Forelimb muscle (tissue), 1 donor: ENCODE measurements around the gene MRPS2. TPM values are rescaled to one million over a fixed set of nuclear protein-coding genes. Genes with fewer than 3 reads are reported as not detected.

Experiments
- DNase-seq: peaks from one replicate; pipeline ENCODE4 v3.0.0-alpha.2; 2013; ENCODE audit warnings: low read depth
- polyA plus RNA-seq: library from polyadenylated mRNA; unstranded; fragments of 120-200 nt; gene quantifications from one replicate; pipeline ENCODE4 v1.2.1, GENCODE V29; 2013; ENCODE audit not compliant: insufficient read length

The MRPS2 gene
- polyA plus RNA-seq, 1 donor, result 32.5 TPM

DNA sequence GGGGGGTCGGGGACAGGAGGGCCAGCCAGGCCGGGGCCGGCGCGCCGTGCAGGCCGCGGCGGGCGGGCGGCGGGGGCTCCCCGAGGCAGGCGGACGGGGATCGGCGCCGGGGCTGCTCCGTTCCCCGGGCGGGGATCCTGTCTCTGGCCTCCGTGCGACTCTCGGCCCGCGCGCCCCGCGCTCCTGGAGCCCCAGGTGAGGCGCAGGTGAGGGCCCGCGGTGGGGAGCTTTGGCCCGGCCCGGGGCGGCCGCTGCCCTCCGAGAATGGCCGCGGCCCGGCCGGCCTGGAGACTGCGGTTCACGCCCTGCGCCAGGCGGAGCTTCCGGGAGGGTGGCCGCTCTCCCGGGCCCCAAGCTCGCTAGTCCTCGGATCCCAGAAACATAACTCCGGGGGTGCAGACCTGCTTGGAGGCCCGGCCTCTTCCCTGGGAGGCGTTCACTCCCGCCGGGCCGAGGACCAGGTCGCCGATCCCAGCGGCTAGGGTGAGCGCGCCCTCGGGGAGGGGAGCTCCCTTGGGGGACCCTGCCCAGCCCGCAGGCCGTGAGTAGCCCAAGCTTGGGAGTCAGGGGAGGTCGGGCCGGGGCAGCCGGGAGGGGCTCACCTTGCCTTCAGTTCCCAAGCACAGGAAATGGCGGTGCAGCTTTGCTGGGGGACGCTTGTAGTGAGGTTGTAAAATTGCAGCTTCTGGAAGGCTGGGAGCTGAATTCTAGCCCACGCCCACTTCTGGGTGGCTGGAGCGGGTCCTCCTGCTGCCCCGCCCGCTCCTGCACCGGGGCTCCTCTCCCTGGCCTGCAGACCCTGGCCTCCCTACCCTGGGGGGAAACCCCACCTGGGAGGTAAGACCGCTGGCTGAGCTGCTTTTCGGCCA lies 20.2 kb upstream of the MRPS2 start:
- DNase-seq, result no peak

DNA sequence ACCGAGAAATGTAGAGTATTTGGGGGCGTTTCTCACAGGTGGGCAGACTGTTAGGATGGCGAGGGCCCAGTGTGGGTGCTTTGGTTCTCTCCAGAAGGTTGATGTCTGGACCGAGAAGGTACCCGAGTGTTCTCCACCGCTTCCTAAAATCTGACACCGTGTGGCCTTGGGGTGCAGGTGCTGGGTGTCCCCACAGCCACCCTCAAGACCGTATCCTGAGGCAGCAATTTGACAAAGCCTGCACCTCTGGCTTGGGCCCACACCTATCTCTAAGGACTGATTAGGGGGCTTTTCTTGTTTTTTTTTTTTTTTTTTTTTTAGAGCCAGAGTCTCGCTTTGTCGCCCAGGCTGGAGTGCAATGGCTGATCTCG lies 19.6 kb upstream of the MRPS2 start:
- no peak for DNase-seq

DNA sequence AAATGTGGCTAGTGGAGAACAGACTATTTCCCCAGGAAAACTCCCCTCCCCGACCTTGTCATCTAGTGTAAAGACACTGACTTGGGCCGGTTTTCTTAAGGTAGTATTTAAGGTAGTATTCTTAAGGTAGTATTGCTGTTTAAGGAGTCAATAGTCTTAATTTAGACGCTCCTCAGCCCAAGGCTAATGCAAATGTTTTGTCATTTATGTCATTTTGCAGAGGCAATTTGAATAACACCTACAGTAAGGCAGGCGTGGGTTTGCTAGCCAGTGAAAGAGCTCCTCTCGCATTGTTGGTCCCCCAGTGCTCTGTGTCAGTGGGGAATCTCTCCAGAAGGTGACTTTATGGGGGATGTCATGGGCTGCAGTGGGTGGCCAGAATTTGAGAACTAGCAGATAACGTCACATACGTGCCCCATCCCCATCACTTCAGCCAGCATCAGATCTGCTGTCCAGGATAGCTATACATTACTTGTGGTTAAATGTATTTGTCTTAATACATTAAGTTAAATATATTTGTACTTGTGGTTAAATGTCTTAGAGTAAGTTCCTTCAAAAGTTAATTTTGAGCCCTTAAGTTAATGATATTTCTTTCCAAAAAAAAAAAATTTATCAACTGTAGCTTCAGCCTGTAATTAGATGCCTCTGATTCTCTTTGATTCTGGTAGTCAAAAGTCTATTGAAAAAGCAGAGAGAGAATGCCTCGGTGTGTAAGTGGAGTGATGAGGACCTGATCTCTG lies 18.3 kb upstream of the MRPS2 start:
- no peak for DNase-seq

- DNase-seq, result no peak
These were observed 15.8 kb upstream of the MRPS2 start for GRCh38 chr9:135484460-135485277.

- DNase-seq, result no peak
These were observed 15.1 kb upstream of the MRPS2 start for GRCh38 chr9:135485385-135485784.

DNA sequence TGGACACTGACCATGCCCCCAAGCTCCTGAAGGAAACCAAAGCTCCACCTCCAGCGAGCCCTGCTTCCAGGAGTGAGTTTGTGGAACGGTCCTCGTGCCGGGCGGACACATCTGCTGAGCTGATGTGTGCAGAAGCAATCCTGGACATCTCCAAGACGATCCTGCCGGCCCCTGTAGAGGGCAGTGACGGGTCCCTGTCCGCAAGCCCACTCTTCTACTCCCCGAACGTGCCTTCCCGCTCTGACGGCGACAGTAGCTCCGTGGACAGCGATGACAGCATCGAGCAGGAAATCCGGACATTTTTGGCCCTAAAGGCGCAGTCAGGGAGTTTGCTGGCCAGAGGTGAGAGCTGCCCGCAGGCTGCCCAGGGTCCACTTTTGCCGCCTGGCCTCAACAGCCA lies 14.7 kb upstream of the MRPS2 start:
- no peak for DNase-seq

GRCh38 chr9:135486267-135487065 lies 14.0 kb upstream of the MRPS2 start:
- no peak for DNase-seq

DNA sequence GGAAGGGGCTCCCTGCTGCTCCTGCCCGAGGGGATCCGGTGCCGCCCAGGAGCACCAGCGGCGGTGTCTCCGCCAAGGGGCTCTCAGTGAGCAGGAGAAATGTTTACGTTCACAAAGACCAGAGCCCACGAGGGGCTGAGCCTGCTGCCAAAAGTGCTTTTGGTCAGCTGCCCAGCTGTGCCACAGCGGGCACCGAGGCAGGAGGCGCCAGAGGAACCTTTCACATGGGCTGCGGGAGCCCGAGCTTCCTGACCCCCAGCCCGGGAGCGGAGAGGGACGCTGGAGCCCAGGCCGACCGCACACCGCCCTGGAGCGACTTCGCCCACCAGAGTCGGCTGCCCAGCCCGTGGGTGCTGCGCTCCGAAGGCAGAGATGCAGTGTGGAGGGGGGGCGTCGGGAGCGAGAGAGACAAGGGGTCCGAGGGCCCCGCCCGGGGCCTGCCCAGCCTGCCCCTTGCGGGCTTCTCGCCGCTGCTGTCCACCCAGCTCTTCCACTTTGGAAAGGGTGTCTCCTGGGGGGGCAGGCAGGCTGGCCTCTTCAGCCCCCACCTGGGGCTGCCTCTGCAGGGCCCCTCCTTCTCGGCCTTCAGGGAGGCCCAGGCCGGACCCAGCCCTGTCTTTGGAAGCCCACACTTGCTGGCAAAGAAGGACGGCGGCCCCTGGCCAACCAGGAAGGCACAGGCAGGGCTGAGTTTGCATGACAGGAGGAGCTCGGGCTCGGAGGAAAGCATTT lies 13.0 kb upstream of the MRPS2 start:
- DNase-seq, result no peak

DNA sequence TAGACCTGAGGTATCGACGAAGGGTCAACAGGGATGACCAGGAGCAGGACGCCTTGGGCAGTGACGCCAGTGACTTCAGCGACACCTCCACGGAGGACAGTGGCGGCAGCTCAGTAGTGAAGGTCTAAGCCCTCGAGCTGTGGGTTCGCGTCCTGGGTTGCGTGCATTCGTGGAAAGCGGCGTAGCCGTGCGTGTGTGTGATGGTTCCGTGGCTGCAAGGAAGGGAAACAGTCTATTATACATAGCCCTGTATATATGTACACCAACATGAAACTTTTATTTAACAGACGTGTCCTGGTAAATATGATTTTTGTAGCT lies 12.5 kb upstream of the MRPS2 start:
- DNase-seq, result no peak

DNA sequence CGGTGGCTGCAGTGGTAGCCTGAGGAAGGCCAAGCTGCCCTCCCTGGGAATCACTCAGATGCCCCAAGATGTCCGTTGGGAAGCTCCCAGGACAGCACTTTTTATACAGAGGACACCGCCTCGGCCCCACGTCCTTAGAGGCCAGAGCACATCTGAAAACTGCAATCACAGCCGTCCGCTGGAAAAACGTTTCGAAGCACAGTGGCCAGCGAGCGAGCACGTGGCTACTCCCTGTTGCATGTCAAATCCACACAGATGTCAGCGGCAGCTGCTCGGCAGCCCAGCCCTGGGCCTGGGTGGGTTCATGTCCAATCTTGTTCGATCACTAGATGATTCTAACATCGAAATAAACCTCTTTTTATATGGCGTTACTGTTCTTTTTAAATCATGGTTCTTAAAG lies 12.0 kb upstream of the MRPS2 start:
- no peak for DNase-seq

- DNase-seq, result no peak
These were observed 11.1 kb upstream of the MRPS2 start for GRCh38 chr9:135489188-135489906.

- DNase-seq, result no peak
These were observed 10.2 kb upstream of the MRPS2 start for GRCh38 chr9:135490166-135490870.

DNA sequence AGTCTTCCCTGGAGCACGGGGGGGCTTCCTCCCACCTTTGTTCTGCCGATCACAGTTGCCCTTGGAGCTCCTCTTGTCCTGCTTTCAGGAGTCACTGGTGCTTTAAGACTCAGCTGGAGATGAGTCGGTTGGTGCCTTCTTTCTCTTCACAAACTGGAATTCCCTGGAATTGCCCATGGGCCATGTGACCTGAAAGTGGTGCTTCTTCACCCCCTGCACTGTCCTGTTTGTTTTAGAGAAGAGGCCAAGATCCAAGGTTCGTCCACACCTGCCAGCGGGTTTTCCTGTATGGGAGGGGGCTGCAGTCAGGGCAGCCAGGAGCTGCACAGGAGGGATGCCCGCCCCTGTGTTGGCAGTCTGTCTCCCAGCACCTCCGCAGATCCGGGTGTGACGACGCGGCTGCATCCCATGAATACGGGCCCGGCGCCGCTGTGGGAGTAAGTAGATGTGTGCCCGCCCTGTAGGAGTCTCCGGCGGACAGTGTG lies 9.5 kb upstream of the MRPS2 start:
- no peak for DNase-seq

- DNase-seq, result no peak
These were observed 8.7 kb upstream of the MRPS2 start for GRCh38 chr9:135491764-135492163.

GRCh38 chr9:135492886-135493669 lies 7.4 kb upstream of the MRPS2 start:
- no peak for DNase-seq

DNA sequence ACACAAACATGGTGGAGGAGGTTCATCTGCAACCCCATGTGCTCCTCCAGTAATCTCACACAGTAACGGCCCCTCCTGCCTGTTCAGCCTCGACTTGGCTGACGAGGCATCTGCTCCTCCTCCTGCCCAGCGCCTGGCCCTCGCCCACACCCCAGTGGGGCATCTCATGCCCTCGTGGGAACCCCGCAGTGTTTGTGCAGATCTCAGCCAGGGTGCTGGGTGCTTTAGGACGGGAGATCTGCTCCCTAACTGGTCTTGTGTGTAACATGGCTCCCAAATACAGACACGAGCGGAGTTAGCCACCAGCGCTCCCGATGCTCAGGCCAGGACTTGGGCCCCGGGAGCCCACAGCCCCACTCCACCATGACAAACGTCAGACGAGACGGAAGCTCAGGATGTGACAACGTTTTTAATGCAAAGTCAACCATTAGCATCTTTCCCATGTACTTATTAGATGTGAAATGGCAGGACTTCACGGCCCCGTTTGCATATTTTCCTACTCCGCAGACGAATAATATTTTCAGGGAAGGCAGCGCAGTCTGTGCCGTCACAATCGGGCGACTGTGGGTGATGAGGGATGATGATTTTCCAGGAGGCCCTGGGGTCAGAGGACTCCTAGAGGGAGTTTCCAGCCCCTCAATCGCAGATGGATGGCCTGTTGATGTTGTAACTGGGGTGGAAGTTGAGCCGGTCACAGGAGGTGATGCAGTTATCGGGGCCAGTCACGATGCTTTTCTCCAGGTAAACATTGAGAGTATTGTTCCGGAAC lies 5.5 kb upstream of the MRPS2 start:
- no peak for DNase-seq

- DNase-seq, result no peak
These were observed 1.9 kb upstream of the MRPS2 start for GRCh38 chr9:135498381-135499126.
